ENCODE measurements around the gene NXPE1. TPM values are rescaled to one million over a fixed set of nuclear protein-coding genes. Genes with fewer than 3 reads are reported as not detected.
A peak's percentile ranks its signal among the peaks of the same experiment; 100 is the strongest.

Gene NXPE1
- total RNA-seq, 1 experiment from 2014 or later: not detected

- H3K4me1 ChIP-seq (ENCODE audit: control insufficient read depth in 1 of 2, insufficient read depth in 2 of 2, low read length in 2 of 2): 0 out of 4 replicates have a peak, but pooled peaks cover 0 to 4% of the 10 kb centered on the region in 2 experiments
- no peak overlapping the region for H3K9ac ChIP-seq (ENCODE audit: low read length)
- H4K20me1 ChIP-seq (ENCODE audit: insufficient read depth): no peaks in the 10 kb centered on the region; the same call in 1 of the 2 replicates
- TF ChIP-seq ZNF274 (IDR thresholded peaks at IDR 0.05; ENCODE audit: low read depth, low read length) (no peak), TCF7L2 (IDR thresholded peaks at IDR 0.05; ENCODE audit: borderline replicate concordance, extremely low read depth, insufficient read depth, insufficient read length) (no peak), SRF (IDR thresholded peaks at IDR 0.05; ENCODE audit: low read depth) (no peak), POLR2A (IDR thresholded peaks at IDR 0.05; ENCODE audit: borderline replicate concordance, extremely low read depth, insufficient read depth, insufficient read length) (no peak), FOSL1 (IDR thresholded peaks at IDR 0.05; ENCODE audit: low read depth) (peak; percentile 20; the same call in 1 of the 2 replicates)
- ATAC-seq (no peak), DNase-seq (ENCODE audit: low read depth, low spot score) (no peak)
- no peaks in the 10 kb centered on the region for H3K36me3 ChIP-seq (ENCODE audit: control insufficient read depth in 1 of 2, insufficient read depth in 2 of 2, low read length in 2 of 2)
- H3K9me3 ChIP-seq (ENCODE audit: control insufficient read depth in 1 of 2, insufficient read depth in 1 of 2, low read depth in 1 of 2, low read length in 2 of 2): no peaks in the 10 kb centered on the region
- no peaks in the 10 kb centered on the region for H3K27me3 ChIP-seq (ENCODE audit: insufficient read depth, low read length)
- H3K4me2 ChIP-seq (ENCODE audit: low read length): no peak overlapping the region
- intact Hi-C loops (cut with micrococcal nuclease): no loop called here
- BruUV-seq (replicated peaks): no TSS peak
- no peaks in the 10 kb centered on the region for H3K9me2 ChIP-seq (ENCODE audit: insufficient read depth)
- H2AFZ ChIP-seq (ENCODE audit: low read depth, low read length, poor library complexity, severe bottlenecking): no peak overlapping the region
- POLR2A ChIA-PET: no interaction called here
- CTCF ChIA-PET: no interaction called here
- no peak overlapping the region for H3K27ac ChIP-seq (ENCODE audit: low read depth, low read length)
- no peak overlapping the region for H3K4me3 ChIP-seq (replicated peaks in 1 of 2; ENCODE audit: low read depth in 1 of 2, low read length in 2 of 2)
- H3K79me2 ChIP-seq (ENCODE audit: insufficient read depth, low read length): no peaks in the 10 kb centered on the region
- RAD21 ChIA-PET (ENCODE audit: low non-redundant PET in 1 of 2, low total read pairs in 2 of 2, uncharacterized antibody in 2 of 2, unreplicated experiment in 2 of 2): no interaction called here
Measured at GRCh38 chr11:114501901-114502300, 57.8 kb downstream of the NXPE1 start.

GRCh38 chr11:114499756-114500155 lies 59.9 kb downstream of the NXPE1 start:
- no peaks in the 10 kb centered on the region for H3K79me2 ChIP-seq (ENCODE audit: insufficient read depth, low read length)
- DNase-seq (ENCODE audit: low read depth, low spot score) (no peak), ATAC-seq (no peak)
- intact Hi-C loops (cut with micrococcal nuclease): no loop called here
- 0 out of 4 replicates have a peak, but pooled peaks cover 0 to 4% of the 10 kb centered on the region in 2 experiments for H3K4me1 ChIP-seq (ENCODE audit: control insufficient read depth in 1 of 2, insufficient read depth in 2 of 2, low read length in 2 of 2)
- no peak overlapping the region for H3K4me3 ChIP-seq (replicated peaks in 1 of 2; ENCODE audit: low read depth in 1 of 2, low read length in 2 of 2)
- H2AFZ ChIP-seq (ENCODE audit: low read depth, low read length, poor library complexity, severe bottlenecking): no peak overlapping the region
- BruUV-seq (replicated peaks): no TSS peak
- no peak for TF ChIP-seq CBX3 (IDR thresholded peaks at IDR 0.05; ENCODE audit: low read depth)
- no peak for TF ChIP-seq POLR2AphosphoS5 (IDR thresholded peaks at IDR 0.05; ENCODE audit: low read depth, low read length)
- TF ChIP-seq RAD21 (IDR thresholded peaks at IDR 0.05; ENCODE audit: low read depth): no peak
- no peak for TF ChIP-seq EZH2phosphoT487 (IDR thresholded peaks at IDR 0.05; ENCODE audit: borderline replicate concordance)
- TF ChIP-seq POLR2A (IDR thresholded peaks at IDR 0.05; ENCODE audit: borderline replicate concordance, extremely low read depth, insufficient read depth, insufficient read length): no peak
- no peak for TF ChIP-seq FOSL1 (IDR thresholded peaks at IDR 0.05; ENCODE audit: low read depth)
- no peaks in the 10 kb centered on the region for H3K36me3 ChIP-seq (ENCODE audit: control insufficient read depth in 1 of 2, insufficient read depth in 2 of 2, low read length in 2 of 2)
- H3K27ac ChIP-seq (ENCODE audit: low read depth, low read length): no peak overlapping the region
- H3K27me3 ChIP-seq (ENCODE audit: insufficient read depth, low read length): no peaks in the 10 kb centered on the region
- no peaks in the 10 kb centered on the region; the same call in 1 of the 2 replicates for H4K20me1 ChIP-seq (ENCODE audit: insufficient read depth)
- POLR2A ChIA-PET: no interaction called here
- H3K9me2 ChIP-seq (ENCODE audit: insufficient read depth): no peaks in the 10 kb centered on the region
- CTCF ChIA-PET: no interaction called here
- no peak overlapping the region for H3K9ac ChIP-seq (ENCODE audit: low read length)
- RAD21 ChIA-PET (ENCODE audit: low non-redundant PET in 1 of 2, low total read pairs in 2 of 2, uncharacterized antibody in 2 of 2, unreplicated experiment in 2 of 2): no interaction called here
- H3K4me2 ChIP-seq (ENCODE audit: low read length): no peak overlapping the region
- H3K9me3 ChIP-seq (ENCODE audit: control insufficient read depth in 1 of 2, insufficient read depth in 1 of 2, low read depth in 1 of 2, low read length in 2 of 2): no peaks in the 10 kb centered on the region
